Measurements from ENCODE around the gene RALGAPA2.

- TF ChIP-seq CTCF (IDR thresholded peaks at IDR 0.05) (no peak), POLR2A (IDR thresholded peaks at IDR 0.05) (no peak)
Observed at GRCh38 chr20:20549267-20549612, 163.2 kb downstream of the RALGAPA2 start.
